PC-3 (cell line): ENCODE results near the gene CHN1.

Experiments used
- EZH2 ChIP-seq: fragments of 300-600 bp; sonication (generic); IDR thresholded peaks from one replicate; pipeline ENCODE4 v1.6.1; 2017; ENCODE audit warnings: antibody characterized with exemption, mild to moderate bottlenecking, low read length; ENCODE audit not compliant: unreplicated experiment
- EZH2phosphoT487 ChIP-seq: fragments of 300-600 bp; sonication (generic); IDR thresholded peaks from 2 replicates; pipeline ENCODE4 v1.6.1; 2018; ENCODE audit warnings: mild to moderate bottlenecking, antibody characterized with exemption, low read length, borderline replicate concordance
- TF ChIP-seq, protein P1 (sequence below): fragments of 300-600 bp; sonication (generic); conservative IDR thresholded peaks from 2 replicates; pipeline ENCODE4 v1.5.1; 2017; ENCODE audit warnings: antibody characterized with exemption, low read depth, mild to moderate bottlenecking, low read length

DNA sequence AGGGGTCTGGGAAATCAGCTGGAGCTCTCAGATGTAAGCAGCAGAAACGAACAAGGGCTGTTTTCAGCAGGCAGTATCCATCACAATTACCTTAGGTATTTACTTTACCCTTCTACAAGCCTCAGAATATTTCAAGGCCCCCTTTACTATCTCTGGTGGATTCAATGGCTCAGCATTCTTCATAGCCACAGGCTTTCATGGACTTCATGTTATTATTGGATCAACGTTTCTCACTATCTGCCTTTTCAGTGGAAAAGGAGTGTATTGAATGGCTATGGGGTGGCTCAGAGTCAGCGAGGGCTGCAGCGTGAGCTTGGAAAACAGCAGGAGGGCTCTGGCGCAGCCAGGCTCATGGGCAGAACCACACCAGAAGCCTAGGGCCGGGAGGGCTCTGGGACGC, 224.3 kb downstream of the CHN1 start:
- TF ChIP-seq, protein P1, sequence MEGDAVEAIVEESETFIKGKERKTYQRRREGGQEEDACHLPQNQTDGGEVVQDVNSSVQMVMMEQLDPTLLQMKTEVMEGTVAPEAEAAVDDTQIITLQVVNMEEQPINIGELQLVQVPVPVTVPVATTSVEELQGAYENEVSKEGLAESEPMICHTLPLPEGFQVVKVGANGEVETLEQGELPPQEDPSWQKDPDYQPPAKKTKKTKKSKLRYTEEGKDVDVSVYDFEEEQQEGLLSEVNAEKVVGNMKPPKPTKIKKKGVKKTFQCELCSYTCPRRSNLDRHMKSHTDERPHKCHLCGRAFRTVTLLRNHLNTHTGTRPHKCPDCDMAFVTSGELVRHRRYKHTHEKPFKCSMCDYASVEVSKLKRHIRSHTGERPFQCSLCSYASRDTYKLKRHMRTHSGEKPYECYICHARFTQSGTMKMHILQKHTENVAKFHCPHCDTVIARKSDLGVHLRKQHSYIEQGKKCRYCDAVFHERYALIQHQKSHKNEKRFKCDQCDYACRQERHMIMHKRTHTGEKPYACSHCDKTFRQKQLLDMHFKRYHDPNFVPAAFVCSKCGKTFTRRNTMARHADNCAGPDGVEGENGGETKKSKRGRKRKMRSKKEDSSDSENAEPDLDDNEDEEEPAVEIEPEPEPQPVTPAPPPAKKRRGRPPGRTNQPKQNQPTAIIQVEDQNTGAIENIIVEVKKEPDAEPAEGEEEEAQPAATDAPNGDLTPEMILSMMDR, result no peak
- TF ChIP-seq EZH2 (no peak), EZH2phosphoT487 (no peak)
